Cerebellar cortex (tissue), 1 donor: Measurements from ENCODE around the gene LGALS3BP.
A peak's percentile ranks its signal among the peaks of the same experiment; 100 is the strongest.

Experiments used
- DNase-seq: peaks from one replicate; pipeline ENCODE4 v3.0.0-alpha.2; 2015; ENCODE audit warnings: low spot score

Gene LGALS3BP

GRCh38 chr17:78981010-78981888 lies 1.5 kb upstream of the LGALS3BP start:
- DNase-seq, result no peak

GRCh38 chr17:78980624-78980972 lies 875 bp upstream of the LGALS3BP start:
- no peak for DNase-seq

- DNase-seq, result no peak
Observed at GRCh38 chr17:78977997-78978973, 1.4 kb downstream of the LGALS3BP start.

- DNase-seq, result no peak
Observed at GRCh38 chr17:78977681-78977943, 2.1 kb downstream of the LGALS3BP start.

GRCh38 chr17:78976907-78977680 lies 2.6 kb downstream of the LGALS3BP start:
- no peak for DNase-seq

- DNase-seq, result peak; percentile 70
Observed at GRCh38 chr17:78974635-78975591, 4.8 kb downstream of the LGALS3BP start.

- peak; percentile 49 for DNase-seq
Observed at GRCh38 chr17:78973792-78974520, 5.8 kb downstream of the LGALS3BP start.

- DNase-seq, result no peak
Observed at GRCh38 chr17:78973196-78973595, 6.5 kb downstream of the LGALS3BP start.

GRCh38 chr17:78972507-78973105 lies 7.1 kb downstream of the LGALS3BP start:
- no peak for DNase-seq

- DNase-seq, result no peak
Observed at GRCh38 chr17:78971756-78972506, 7.8 kb downstream of the LGALS3BP start.

- peak; percentile 87 for DNase-seq
Observed at GRCh38 chr17:78970834-78971755, 8.6 kb downstream of the LGALS3BP start.

- no peak for DNase-seq
Observed at GRCh38 chr17:78969865-78970264, 9.9 kb downstream of the LGALS3BP start.

GRCh38 chr17:78967782-78968362 lies 11.9 kb downstream of the LGALS3BP start:
- no peak for DNase-seq

GRCh38 chr17:78966910-78967600 lies 12.7 kb downstream of the LGALS3BP start:
- DNase-seq, result no peak

- no peak for DNase-seq
Observed at GRCh38 chr17:78966123-78966813, 13.5 kb downstream of the LGALS3BP start.

GRCh38 chr17:78965491-78965924 lies 14.2 kb downstream of the LGALS3BP start:
- peak; percentile 70 for DNase-seq
